Endothelial cell of umbilical vein (primary cell): ENCODE results near the gene FAM135A. TPM values are rescaled to one million over a fixed set of nuclear protein-coding genes. Genes with fewer than 3 reads are reported as not detected.
"Not testable (repeated sequence)": the region's sequence is repeated elsewhere in the genome, so short reads cannot be mapped to it uniquely, and the experiment has no call there.

Experiments used
- BruUV-seq: library from RNA; stranded (reverse); fragments of 400-500 nt; replicated peaks from 2 replicates; lab custom pipeline; 2021; lab: Mats Ljungman, UMichigan
- CTCF ChIA-PET: fragments of 300-600, 350-600 bp; sonication (Branson Sonifier 250); formaldehyde crosslinking; loops from one replicate; lab custom pipeline; 2021; ENCODE audit warnings: antibody characterized with exemption, inconsistent platforms; lab: Charles Lee
- POLR2A ChIA-PET: fragments of 300-600, 350-600 bp; sonication (Branson Sonifier 250); formaldehyde crosslinking; loops from one replicate; lab custom pipeline; 2021; ENCODE audit warnings: antibody characterized with exemption, inconsistent platforms; lab: Charles Lee
- DNase-seq: peaks from one replicate; pipeline ENCODE4 v3.0.0-alpha.2; 2011; ENCODE audit warnings: low read depth, low spot score
- FAIRE-seq: peaks from 2 replicates; lab custom pipeline; 2011; peaks lifted over from hg19 to GRCh38; lab: Jason Lieb, UNC
- H2AFZ ChIP-seq: 2 replicates; pipeline ENCODE4 v1.6.0; 2012; ENCODE audit warnings: low read depth, low read length, control low read depth, inconsistent platforms
- H3K27ac ChIP-seq: 2 replicates; pipeline ENCODE4 v1.5.1; 2011; ENCODE audit warnings: low read depth, mild to moderate bottlenecking, control low read depth, low read length, moderate library complexity; ENCODE audit not compliant: insufficient read depth
- H3K27me3 ChIP-seq, 2 experiments: 2 replicates each; pipeline versions ENCODE4 v1.6.0 to v1.6.1; 2011; ENCODE audit warnings: low read length in 2 of 2, mixed read lengths in 1 of 2; ENCODE audit not compliant: control insufficient read depth in 2 of 2, insufficient read depth in 2 of 2
- H3K36me3 ChIP-seq, 2 experiments: 2 replicates in 1 of 2; 3 replicates in 1 of 2; pipeline ENCODE4 v1.5.1; 2011; ENCODE audit warnings: low read length in 2 of 2, mild to moderate bottlenecking in 1 of 2, moderate library complexity in 1 of 2; ENCODE audit not compliant: control insufficient read depth in 2 of 2, insufficient read depth in 2 of 2; ENCODE audit errors: extremely low read depth in 1 of 2
- H3K4me1 ChIP-seq: 3 replicates; pipeline ENCODE4 v1.5.1; 2011; ENCODE audit warnings: mild to moderate bottlenecking, low read length; ENCODE audit not compliant: control insufficient read depth, insufficient read depth; ENCODE audit errors: extremely low read depth
- H3K4me2 ChIP-seq: 2 replicates; pipeline ENCODE4 v1.6.1; 2011; ENCODE audit warnings: low read length, control low read depth, mixed read lengths; ENCODE audit not compliant: insufficient read depth
- H3K4me3 ChIP-seq, 3 experiments: fragments of 200-600 bp in 1 of 3; sonication (generic), shearing (Covaris generic) in 1 of 3; replicated peaks in 1 of 3; 2 replicates each; pipeline ENCODE4 v1.5.1; 2011 to 2016; ENCODE audit warnings: control low read depth in 3 of 3, low read length in 3 of 3, mild to moderate bottlenecking in 2 of 3, inconsistent platforms in 1 of 3, low read depth in 1 of 3, moderate library complexity in 1 of 3; ENCODE audit not compliant: insufficient read depth in 1 of 3
- H3K79me2 ChIP-seq: 2 replicates; pipeline ENCODE4 v1.6.0; 2012; ENCODE audit warnings: low read length, inconsistent platforms; ENCODE audit not compliant: control insufficient read depth, insufficient read depth
- H3K9ac ChIP-seq: replicated peaks from 2 replicates; pipeline ENCODE3; 2011; ENCODE audit warnings: low read length, control low read depth; ENCODE audit not compliant: insufficient read depth; ENCODE audit errors: extremely low read depth
- H3K9me1 ChIP-seq: replicated peaks from 3 replicates; pipeline ENCODE4 v1.6.0; 2011; ENCODE audit warnings: mild to moderate bottlenecking, low read length; ENCODE audit not compliant: control insufficient read depth, insufficient read depth; ENCODE audit errors: extremely low read depth
- H3K9me3 ChIP-seq: replicated peaks from 2 replicates; pipeline ENCODE4 v1.5.1; 2012; ENCODE audit warnings: low read length, inconsistent platforms; ENCODE audit not compliant: control insufficient read depth, insufficient read depth
- H4K20me1 ChIP-seq: replicated peaks from 2 replicates; pipeline ENCODE3; 2011; ENCODE audit warnings: mild to moderate bottlenecking, low read length; ENCODE audit not compliant: control insufficient read depth, insufficient read depth; ENCODE audit errors: extremely low read depth
- dilution Hi-C: fragments of 300-500 bp; cut with MboI; formaldehyde crosslinking; loops from one replicate; pipeline ENCODE4 v1.15.0; 2019; ENCODE audit warnings: low sequenced_read_pairs; ENCODE audit not compliant: extremely low pct_ligation_motif_present
- intact Hi-C: fragments of 100-400 bp; cut with micrococcal nuclease; formaldehyde crosslinking; loops from one replicate; pipeline ENCODE4 v1.10.0; 2022
- polyA plus RNA-seq, 4 experiments: library from polyadenylated mRNA; depleted of rRNA in 3 of 4; stranded (reverse) in 3 of 4; unstranded in 1 of 4; fragments of >200 nt; gene quantifications; 2 replicates each; pipeline versions ENCODE4 v1.2.1 to v1.2.3, GENCODE V29; 2011 to 2012; ENCODE audit warnings: missing spikeins in 1 of 4
- small RNA-seq: library from RNA; depleted of rRNA; stranded (forward); fragments of <200 nt; gene quantifications from one replicate; pipeline ENCODE3, GENCODE V24; 2012; ENCODE audit warnings: low replicate concordance, low read depth; ENCODE audit not compliant: insufficient read depth, insufficient read length
- total RNA-seq: library from RNA; stranded (reverse); gene quantifications from 2 replicates; pipeline ENCODE4 v1.2.3, GENCODE V29; 2021

Gene FAM135A
- total and polyA plus RNA-seq, 2 donors (not counting 3 experiments of a cell fraction or from before 2014, with no cell fraction given): 3.7 to 9.6 TPM

GRCh38 chr6:70607371-70607770 lies 194.1 kb downstream of the FAM135A start:
- H3K9me3 ChIP-seq, H3K4me3 ChIP-seq, FAIRE-seq, BruUV-seq, H3K79me2 ChIP-seq, H4K20me1 ChIP-seq, H3K27me3 ChIP-seq, H3K9ac ChIP-seq, H2AFZ ChIP-seq, H3K9me1 ChIP-seq, H3K4me1 ChIP-seq, POLR2A ChIA-PET, CTCF ChIA-PET, H3K27ac ChIP-seq, DNase-seq, intact Hi-C loops, H3K36me3 ChIP-seq, dilution Hi-C loops, H3K4me2 ChIP-seq: not testable (repeated sequence)

GRCh38 chr6:70609181-70609580 lies 195.9 kb downstream of the FAM135A start:
- BruUV-seq, H3K4me3 ChIP-seq, dilution Hi-C loops, H3K4me2 ChIP-seq, H3K27ac ChIP-seq, H3K27me3 ChIP-seq, H3K4me1 ChIP-seq, H3K36me3 ChIP-seq, H3K9me1 ChIP-seq, DNase-seq, FAIRE-seq, H3K79me2 ChIP-seq, H2AFZ ChIP-seq, intact Hi-C loops, H3K9ac ChIP-seq, POLR2A ChIA-PET, H3K9me3 ChIP-seq, H4K20me1 ChIP-seq: not testable (repeated sequence)
- CTCF ChIA-PET: interaction anchor here (0.8 kb wide), 1 partner anchor 33 kb away, joined by 3 read pairs; no protein-coding TSS in a partner anchor

Small RNA genes within 50 kb of the gene (small RNA-seq; reads per million reads assigned to genes)
- gene RNU7-48P: not detected

Other genes with a start within 250 kb of the FAM135A start
- gene COL9A1, start 110.4 kb upstream of the FAM135A start, total RNA-seq: not detected in 2 replicates
- not detected in 2 replicates for gene COL9A1, start 110.4 kb upstream of the FAM135A start, polyA plus RNA-seq
- 8.6 and 10.8 TPM in 2 replicates for gene SDHAF4, start 153.4 kb downstream of the FAM135A start, total RNA-seq
- gene SDHAF4, start 153.4 kb downstream of the FAM135A start, polyA plus RNA-seq: 3.6 and 4.4 TPM in 2 replicates